Liver (tissue), 3 donors: ENCODE results near the gene FAU.

ENCODE experiments used
- CTCF ChIP-seq: fragments of 150-350 bp; IDR thresholded peaks from 2 replicates; pipeline ENCODE4 v1.5.1; 2017; ENCODE audit warnings: improper control_type of control experiment, low read depth, low read length; ENCODE audit not compliant: missing input control
- RAD21 ChIP-seq, 2 donors: IDR thresholded peaks; 2 replicates each; pipeline ENCODE4 v1.6.1; 2016; ENCODE audit warnings: antibody characterized with exemption in 2 of 2, mild to moderate bottlenecking in 2 of 2
- SP1 ChIP-seq: IDR thresholded peaks from 2 replicates; pipeline ENCODE4 v1.6.1; 2018; ENCODE audit warnings: antibody characterized with exemption, mild to moderate bottlenecking
- YY1 ChIP-seq: IDR thresholded peaks from 2 replicates; pipeline ENCODE4 v1.6.1; 2016; ENCODE audit warnings: antibody characterized with exemption, mild to moderate bottlenecking
- donor health status: healthy.
- donor health status: healthy.

GRCh38 chr11:65115361-65116082 is 6.4 kb downstream of the FAU start:
- TF ChIP-seq SP1 (no peak), CTCF (no peak), YY1 (no peak), RAD21 (IDR thresholded peaks at IDR 0.05) (no peak)
